ENCODE data around the gene GPBP1L1.

GRCh38 chr1:45586769-45587168, 99.6 kb downstream of the GPBP1L1 start:
- TF ChIP-seq CTCF (IDR thresholded peaks at IDR 0.05) (no peak), POLR2A (IDR thresholded peaks at IDR 0.05) (no peak)
